Heart left ventricle (tissue), 16 donors: ENCODE data around the gene MDP1. TPM values are rescaled to one million over a fixed set of nuclear protein-coding genes. Genes with fewer than 3 reads are reported as not detected.

Experiments used
- ATAC-seq, 4 donors: fragments of 200-7000 bp; cut with Tn5 transposase; one replicate each; pipeline ENCODE4 v1.9.1; 2020 to 2022; ENCODE audit warnings: moderate library complexity in 4 of 4, mild to moderate bottlenecking in 3 of 4, moderate number of reproducible peaks in 1 of 4
- DNase-seq, 5 donors: peaks; one replicate each; pipeline ENCODE4 v3.0.0-alpha.2; 2020
- H3K27ac ChIP-seq, 12 donors: fragments of 200-600 bp; sonication (generic) in 4 of 12; one replicate each; pipeline versions ENCODE4 v1.5.0 to v1.8.0; 2016 to 2022; ENCODE audit warnings: mild to moderate bottlenecking in 2 of 12
- H3K27me3 ChIP-seq, 9 donors: fragments of 200-600 bp; sonication (generic) in 2 of 9; one replicate each; pipeline versions ENCODE4 v1.5.1 to v1.8.0; 2016 to 2022; ENCODE audit warnings: mild to moderate bottlenecking in 3 of 9
- H3K36me3 ChIP-seq, 9 donors: fragments of 200-600 bp; sonication (generic) in 2 of 9; one replicate each; pipeline versions ENCODE4 v1.5.0 to v1.8.0; 2018 to 2022; ENCODE audit warnings: mild to moderate bottlenecking in 2 of 9
- H3K4me1 ChIP-seq, 12 donors: fragments of 200-600 bp; sonication (generic) in 4 of 12; one replicate each; pipeline versions ENCODE4 v1.5.0 to v1.8.0; 2016 to 2022; ENCODE audit warnings: mild to moderate bottlenecking in 3 of 12
- H3K4me3 ChIP-seq, 12 donors: fragments of 200-600 bp; sonication (generic) in 4 of 12; one replicate each; pipeline versions ENCODE4 v1.5.0 to v1.8.0; 2017 to 2022; ENCODE audit warnings: mild to moderate bottlenecking in 9 of 12, moderate library complexity in 4 of 12
- H3K9me3 ChIP-seq, 12 donors: fragments of 200-600 bp; sonication (generic) in 4 of 12; one replicate each; pipeline versions ENCODE4 v1.5.0 to v1.8.0; 2016 to 2022; ENCODE audit warnings: mild to moderate bottlenecking in 1 of 12
- CTCF ChIP-seq, 12 donors: fragments of 200-600 bp; sonication (generic) in 4 of 12; IDR thresholded peaks; one replicate each; pipeline versions ENCODE4 v1.5.0 to v1.8.0; 2018 to 2022; ENCODE audit warnings: antibody characterized with exemption in 12 of 12, mild to moderate bottlenecking in 5 of 12
- POLR2A ChIP-seq, 2 donors: fragments of 450-650 bp; IDR thresholded peaks; one replicate each; pipeline ENCODE4 v1.6.1; 2017; ENCODE audit warnings: antibody characterized with exemption in 2 of 2, mild to moderate bottlenecking in 2 of 2, moderate library complexity in 2 of 2
- WGBS, 4 donors: extraction: QIAGEN DNeasy Blood & Tissue Kit in 2 of 4; methylation state at CpG; one replicate each; pipeline versions ENCODE4 v1.1.5 to v1.1.7; 2013 to 2018; 5-methylcytosine and 5-hydroxymethylcytosine counted together
- intact Hi-C, 10 donors: fragments of 100-400 bp; cut with DNase I; formaldehyde crosslinking; loops; one replicate each; pipeline versions ENCODE4 v1.11.1 to v1.14.2; 2022
- polyA plus RNA-seq, 2 donors: library from polyadenylated mRNA; stranded (reverse); fragments of 200-250 nt; gene quantifications; one replicate each; pipeline ENCODE4 v1.2.3, GENCODE V29; 2013
- total RNA-seq, 9 donors: library from RNA; depleted of rRNA in 2 of 9; stranded (reverse); fragments of >200 nt in 2 of 9; fragmentation: NEBNext Ultra II Directional in 3 of 9; extraction: Animal tissue kit (Norgen Biotek cat#: 25700) in 3 of 9; gene quantifications; one replicate each; pipeline versions ENCODE4 v1.1.0 to v1.2.4, GENCODE V29; 2016 to 2023
- donor health status: ischemic (EF 13 %, LVEDD 7.1; RV severe dilation, severe dysfunction).
- donor health status: healthy with polysubstance abuse.
- donor health status: DM: no; HTN: yes; CAD: no.
- donor health status: DM: no; HTN: no; CAD: no.
- donor health status: ischemic (EF 25% LVEDD 6.9; RV normal size, moderate dysfunction).
- donor health status: ischemic (EF 25% LVEDD 5.7; RV mildly dilated, moderate dysfunction).
- donor health status: healthy.
- donor health status: DM: yes; HTN: yes; CAD: no.
- donor health status: ischemic (EF 35%, LVEDD 5.7; RV mildly dilated, moderate dysfunction).
- donor health status: nonischemic (EF 11% LVEDD 7.7; RV severe dilation, severe dysfunction).
- donor health status: DM: yes; HTN: yes; CAD: no.
- donor health status: PGD.
- donor health status: ischemic (EF 29% LVEDD 5.4; RV normal size, mild dysfunction).
- donor health status: nonischemic (EF 23%, LVEDD 6.1; RV moderate dilation, normal function).

The MDP1 gene
- total and polyA plus RNA-seq, 11 donors: 12.8 to 26.5 (median 16.1) TPM

GRCh38 chr14:24212924-24213865 is 2.7 kb downstream of the MDP1 start, which contains the start of gene CHMP4A:
Gene CHMP4A (minus strand): TSS chr14:24213488. CDS start chr14:24213439, 49 bp downstream.
- ATAC-seq: peak; percentile 91 to 95 (median 93)
- peaks cover 0 to 53% (median 42%) of the 10 kb centered on the region in 9 donors for H3K36me3 ChIP-seq
- TF ChIP-seq CTCF (IDR thresholded peaks at IDR 0.05): peak in 6 of 12 donors; percentile 9 to 48 (median 28)
- TF ChIP-seq POLR2A (IDR thresholded peaks at IDR 0.05): peak in 1 of 2 donors; percentile 90
- 0 to 1% (median 0%) methylated on average over 43 to 53 of the region's 53 CpGs for WGBS, 4 donors
- peak within 1 kb of the TSS; percentile 92 to 100 (median 96) for H3K27ac ChIP-seq
- H3K9me3 ChIP-seq: no peaks in the 10 kb centered on the region
- H3K27me3 ChIP-seq: no peaks in the 10 kb centered on the region
- H3K4me3 ChIP-seq: peak within 1 kb of the TSS; percentile 67 to 98 (median 85)
- peak; percentile 97 to 99 (median 97) for DNase-seq
- intact Hi-C loops: loop anchor here in 1 of 10 donors (1.0 kb wide), 1 partner anchor 29 kb away; the partner anchor contains the start of gene TINF2
- H3K4me1 ChIP-seq: peaks cover 3 to 39% (median 21%) of the 10 kb centered on the region in 12 donors

GRCh38 chr14:24211311-24211710 is 4.6 kb downstream of the MDP1 start:
- 91 to 97% (median 92%) methylated on average over 6 of the region's 6 CpGs for WGBS, 4 donors
- intact Hi-C loops: no loop called here
- H3K36me3 ChIP-seq: peaks cover 0 to 59% (median 48%) of the 10 kb centered on the region in 9 donors
- no peaks in the 10 kb centered on the region for H3K27me3 ChIP-seq
- no peaks in the 10 kb centered on the region for H3K9me3 ChIP-seq
- H3K4me3 ChIP-seq: no peak overlapping the region
- H3K27ac ChIP-seq: no peak overlapping the region
- peaks cover 3 to 38% (median 20%) of the 10 kb centered on the region in 12 donors for H3K4me1 ChIP-seq
- no peak for TF ChIP-seq CTCF (IDR thresholded peaks at IDR 0.05)
- ATAC-seq: no peak
- DNase-seq: no peak

- no peak for DNase-seq
- Histone ChIP-seq H3K9me3 (no peaks in the 10 kb centered on the region), H3K27ac (no peak overlapping the region), H3K36me3 (peaks cover 0 to 80% (median 62%) of the 10 kb centered on the region in 9 donors), H3K4me1 (peaks cover 0 to 13% (median 2%) of the 10 kb centered on the region in 12 donors), H3K4me3 (no peak overlapping the region), H3K27me3 (no peaks in the 10 kb centered on the region)
- intact Hi-C loops: no loop called here
- 96 to 100% (median 99%) methylated on average over 2 of the region's 2 CpGs for WGBS, 4 donors
- no peak for ATAC-seq
- TF ChIP-seq POLR2A (IDR thresholded peaks at IDR 0.05) (no peak), CTCF (IDR thresholded peaks at IDR 0.05) (no peak)
Measured at GRCh38 chr14:24207625-24208024, 8.2 kb downstream of the MDP1 start.

DNA sequence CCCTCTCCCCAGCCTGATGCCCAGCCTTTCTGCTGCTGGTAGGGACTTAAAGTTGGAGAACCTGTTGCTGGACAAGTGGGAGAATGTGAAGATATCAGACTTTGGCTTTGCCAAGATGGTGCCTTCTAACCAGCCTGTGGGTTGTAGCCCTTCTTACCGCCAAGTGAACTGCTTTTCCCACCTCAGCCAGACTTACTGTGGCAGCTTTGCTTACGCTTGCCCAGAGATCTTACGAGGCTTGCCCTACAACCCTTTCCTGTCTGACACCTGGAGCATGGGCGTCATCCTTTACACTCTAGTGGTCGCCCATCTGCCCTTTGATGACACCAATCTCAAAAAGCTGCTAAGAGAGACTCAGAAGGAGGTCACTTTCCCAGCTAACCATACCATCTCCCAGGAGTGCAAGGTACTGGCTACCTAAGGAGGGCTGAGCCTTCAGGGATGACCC is 8.7 kb downstream of the MDP1 start:
- Histone ChIP-seq H3K27ac (no peak overlapping the region), H3K4me1 (peaks cover 0 to 8% (median 0%) of the 10 kb centered on the region in 12 donors), H3K27me3 (no peaks in the 10 kb centered on the region), H3K4me3 (no peak overlapping the region), H3K9me3 (no peaks in the 10 kb centered on the region), H3K36me3 (peaks cover 0 to 83% (median 62%) of the 10 kb centered on the region in 9 donors)
- intact Hi-C loops: no loop called here
- DNase-seq (no peak), ATAC-seq (no peak)
- WGBS, 4 donors: 91 to 99% (median 97%) methylated on average over 5 of the region's 5 CpGs
- TF ChIP-seq CTCF (IDR thresholded peaks at IDR 0.05) (no peak), POLR2A (IDR thresholded peaks at IDR 0.05) (no peak)
